ENCODE measurements around the gene ZWILCH. TPM values are rescaled to one million over a fixed set of nuclear protein-coding genes. Genes with fewer than 3 reads are reported as not detected.
A peak's percentile ranks its signal among the peaks of the same experiment; 100 is the strongest.
"Not testable (repeated sequence)": the region's sequence is repeated elsewhere in the genome, so short reads cannot be mapped to it uniquely, and the experiment has no call there.

The ZWILCH gene
- total and polyA plus RNA-seq, 5 donors = 0.95 to 3.7 (median 2.3) TPM

DNA sequence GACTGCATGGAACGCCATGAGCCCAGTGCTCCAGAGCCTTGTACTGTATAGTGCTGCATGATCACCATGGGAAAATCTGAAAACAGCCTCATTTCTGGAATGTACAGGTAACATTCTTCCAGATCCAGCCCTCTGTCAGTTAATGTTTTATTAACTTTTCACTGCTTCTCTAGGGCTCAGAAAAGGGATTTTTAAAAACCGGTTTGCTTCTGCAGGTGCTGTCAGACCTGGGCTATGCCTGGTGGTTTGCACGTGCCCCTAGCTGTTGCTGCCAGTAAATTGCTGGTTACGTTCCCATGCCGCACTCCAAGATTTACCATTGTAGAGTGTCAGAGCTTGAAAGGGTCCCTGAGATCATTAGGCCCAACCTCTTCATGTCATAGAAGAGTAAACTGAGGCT, 16.6 kb upstream of the ZWILCH start:
- intact Hi-C loops (cut with DNase I) = loop anchor here in 1 of 4 donors (5.0 kb wide), 1 partner anchor 96 kb away; no protein-coding TSS in a partner anchor
- 93% methylated on average over 5 of the region's 5 CpGs for WGBS
- Histone ChIP-seq H3K27me3 (ENCODE audit: control insufficient read depth, insufficient read depth) (no peaks in the 10 kb centered on the region), H3K4me3 (ENCODE audit: low read length) (no peak overlapping the region), H3K27ac (ENCODE audit: low read length) (no peak overlapping the region), H3K9me3 (ENCODE audit: control insufficient read depth, low read length) (no peaks in the 10 kb centered on the region), H3K4me1 (ENCODE audit: control insufficient read depth, insufficient read depth, low read length) (no peaks in the 10 kb centered on the region)
- DNase-seq = no peak
- ATAC-seq = no peak

DNA sequence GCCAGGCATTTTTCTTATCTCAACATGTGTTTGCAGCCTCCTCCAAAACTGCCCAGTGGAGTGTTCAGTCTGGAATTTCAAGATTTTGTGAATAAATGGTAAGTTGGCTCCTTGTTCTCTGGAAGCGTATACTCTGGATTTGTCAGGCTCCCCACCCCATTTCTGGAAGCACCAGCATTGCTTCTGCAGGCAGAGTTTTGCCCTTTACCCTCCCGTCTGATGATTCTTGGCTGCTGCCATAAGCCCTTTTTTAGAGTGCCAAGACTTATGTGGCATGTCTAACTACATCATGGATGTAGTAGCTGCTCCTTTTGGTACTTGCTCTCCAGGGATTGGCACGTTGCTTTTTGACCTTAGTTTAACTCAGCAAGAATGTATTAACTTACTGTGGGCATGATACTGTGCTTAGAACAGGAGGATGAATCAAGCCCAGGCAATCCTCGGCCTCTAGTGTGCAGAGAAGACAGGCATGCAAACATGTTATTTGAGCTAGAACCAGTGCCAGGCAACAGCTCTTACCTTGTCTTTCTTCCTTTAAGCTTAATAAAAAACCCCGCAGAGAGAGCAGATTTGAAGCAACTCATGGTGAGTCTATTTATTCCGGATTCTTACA, 15.8 kb upstream of the ZWILCH start:
- 64% methylated on average over 6 of the region's 6 CpGs for WGBS
- ATAC-seq (no peak), DNase-seq (no peak)
- intact Hi-C loops (cut with DNase I) = loop anchor here in 1 of 4 donors (5.0 kb wide), 1 partner anchor 97 kb away; no protein-coding TSS in a partner anchor
- Histone ChIP-seq H3K4me1 (ENCODE audit: control insufficient read depth, insufficient read depth, low read length) (no peaks in the 10 kb centered on the region), H3K9me3 (ENCODE audit: control insufficient read depth, low read length) (no peaks in the 10 kb centered on the region), H3K27me3 (ENCODE audit: control insufficient read depth, insufficient read depth) (no peaks in the 10 kb centered on the region), H3K27ac (ENCODE audit: low read length) (no peak overlapping the region), H3K4me3 (ENCODE audit: low read length) (no peak overlapping the region)

DNA sequence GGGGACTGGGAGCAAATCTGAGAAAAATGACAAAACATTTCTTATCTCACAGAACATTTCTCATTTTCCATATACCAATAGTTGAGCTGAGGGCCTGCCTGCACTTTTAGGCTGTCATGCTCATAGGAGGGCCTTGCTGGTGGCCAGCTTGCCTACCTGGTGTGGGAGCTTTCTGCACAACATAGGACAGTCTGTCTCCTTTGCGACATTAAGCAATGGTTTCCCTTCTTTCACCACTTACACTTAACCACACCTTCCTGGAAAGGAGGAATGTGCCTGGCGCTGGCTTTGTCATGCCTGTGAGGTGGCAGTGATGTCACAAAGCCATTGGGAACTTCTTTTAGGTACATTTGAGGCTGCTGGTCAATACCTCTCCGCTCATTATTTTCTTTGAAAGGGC, 13.3 kb upstream of the ZWILCH start:
- 81% methylated on average over 3 of the region's 3 CpGs for WGBS
- intact Hi-C loops (cut with DNase I) = loop anchor here in 2 of 4 donors (10.0 kb wide), 2 partner anchors 97 to 107 kb away; partner anchors contain the start of gene MAP2K1 (in 1 of the 2)
- Histone ChIP-seq H3K27ac (ENCODE audit: low read length) (no peak overlapping the region), H3K4me1 (ENCODE audit: control insufficient read depth, insufficient read depth, low read length) (peaks cover 2% of the 10 kb centered on the region), H3K4me3 (ENCODE audit: low read length) (no peak overlapping the region), H3K9me3 (ENCODE audit: control insufficient read depth, low read length) (no peaks in the 10 kb centered on the region), H3K27me3 (ENCODE audit: control insufficient read depth, insufficient read depth) (no peaks in the 10 kb centered on the region)
- no peak for DNase-seq
- ATAC-seq = peak in 1 of 2 donors; percentile 32

DNA sequence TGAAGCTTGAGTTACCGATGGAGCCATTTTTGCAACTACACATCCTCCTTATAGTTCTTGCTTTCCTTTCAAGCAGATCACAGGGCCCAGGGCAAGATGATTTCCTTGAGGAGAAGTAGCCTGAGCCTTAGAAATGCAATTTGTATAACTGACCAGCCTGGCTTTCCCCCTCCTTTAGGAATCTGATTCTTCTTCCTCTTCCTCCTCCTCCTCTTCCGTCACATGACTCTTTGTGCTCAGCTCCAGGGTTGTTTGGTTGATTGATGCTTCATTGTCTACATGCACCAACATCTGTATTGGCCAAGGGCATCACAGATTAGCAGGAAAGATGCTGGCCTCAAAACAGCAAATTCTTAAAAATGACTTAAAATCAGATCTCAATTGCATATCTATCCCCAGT, 10.9 kb upstream of the ZWILCH start:
- 77% methylated on average over 2 of the region's 2 CpGs for WGBS
- H3K4me1 ChIP-seq (ENCODE audit: control insufficient read depth, insufficient read depth, low read length) = peaks cover 3% of the 10 kb centered on the region
- ATAC-seq = no peak
- no peaks in the 10 kb centered on the region for H3K9me3 ChIP-seq (ENCODE audit: control insufficient read depth, low read length)
- H3K4me3 ChIP-seq (ENCODE audit: low read length) = no peak overlapping the region
- H3K27me3 ChIP-seq (ENCODE audit: control insufficient read depth, insufficient read depth) = no peaks in the 10 kb centered on the region
- H3K27ac ChIP-seq (ENCODE audit: low read length) = no peak overlapping the region
- intact Hi-C loops (cut with DNase I) = loop anchor here in 2 of 4 donors (10.0 kb wide), 2 partner anchors 99 to 109 kb away; partner anchors contain the start of gene MAP2K1 (in 1 of the 2)
- DNase-seq = no peak

DNA sequence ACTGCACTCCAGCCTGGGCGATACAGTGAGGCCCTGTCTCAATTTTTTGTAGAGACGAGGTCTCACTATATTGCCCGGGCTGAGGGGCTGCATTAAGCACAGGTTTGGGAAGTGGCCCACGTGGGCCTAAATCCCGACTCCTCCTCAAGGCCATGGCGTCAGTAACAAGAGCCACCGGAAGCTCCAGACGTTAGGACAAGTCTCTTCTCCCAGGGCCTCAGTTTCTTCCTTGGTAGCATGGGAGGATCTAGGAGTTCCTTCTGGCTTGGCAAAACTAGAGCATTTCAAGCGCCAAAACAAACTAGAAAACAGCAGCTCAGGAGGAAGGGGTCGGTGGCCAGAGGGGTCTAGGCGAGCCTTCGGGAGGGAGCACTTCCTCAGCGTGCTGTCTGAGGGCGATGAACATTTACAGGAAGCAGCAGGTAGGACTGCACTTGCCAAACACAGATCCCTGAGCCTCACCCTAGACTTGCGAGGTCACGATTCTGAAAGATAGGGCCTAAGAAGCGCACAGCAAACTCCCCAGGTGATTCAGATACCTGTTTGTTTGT, 8.1 kb upstream of the ZWILCH start:
- intact Hi-C loops (cut with DNase I) = loop anchor here in 2 of 4 donors (10.0 kb wide), 2 partner anchors 102 to 112 kb away; partner anchors contain the start of gene MAP2K1 (in 1 of the 2)
- ATAC-seq (peak; percentile 37 to 49), DNase-seq (no peak)
- Histone ChIP-seq H3K27me3 (ENCODE audit: control insufficient read depth, insufficient read depth) (no peaks in the 10 kb centered on the region), H3K9me3 (ENCODE audit: control insufficient read depth, low read length) (no peaks in the 10 kb centered on the region), H3K4me1 (ENCODE audit: control insufficient read depth, insufficient read depth, low read length) (peaks cover 3% of the 10 kb centered on the region), H3K27ac (ENCODE audit: low read length) (peak overlapping the region; percentile 89), H3K4me3 (ENCODE audit: low read length) (peak overlapping the region; percentile 81)
- 17% methylated on average over 17 of the region's 17 CpGs for WGBS

DNA sequence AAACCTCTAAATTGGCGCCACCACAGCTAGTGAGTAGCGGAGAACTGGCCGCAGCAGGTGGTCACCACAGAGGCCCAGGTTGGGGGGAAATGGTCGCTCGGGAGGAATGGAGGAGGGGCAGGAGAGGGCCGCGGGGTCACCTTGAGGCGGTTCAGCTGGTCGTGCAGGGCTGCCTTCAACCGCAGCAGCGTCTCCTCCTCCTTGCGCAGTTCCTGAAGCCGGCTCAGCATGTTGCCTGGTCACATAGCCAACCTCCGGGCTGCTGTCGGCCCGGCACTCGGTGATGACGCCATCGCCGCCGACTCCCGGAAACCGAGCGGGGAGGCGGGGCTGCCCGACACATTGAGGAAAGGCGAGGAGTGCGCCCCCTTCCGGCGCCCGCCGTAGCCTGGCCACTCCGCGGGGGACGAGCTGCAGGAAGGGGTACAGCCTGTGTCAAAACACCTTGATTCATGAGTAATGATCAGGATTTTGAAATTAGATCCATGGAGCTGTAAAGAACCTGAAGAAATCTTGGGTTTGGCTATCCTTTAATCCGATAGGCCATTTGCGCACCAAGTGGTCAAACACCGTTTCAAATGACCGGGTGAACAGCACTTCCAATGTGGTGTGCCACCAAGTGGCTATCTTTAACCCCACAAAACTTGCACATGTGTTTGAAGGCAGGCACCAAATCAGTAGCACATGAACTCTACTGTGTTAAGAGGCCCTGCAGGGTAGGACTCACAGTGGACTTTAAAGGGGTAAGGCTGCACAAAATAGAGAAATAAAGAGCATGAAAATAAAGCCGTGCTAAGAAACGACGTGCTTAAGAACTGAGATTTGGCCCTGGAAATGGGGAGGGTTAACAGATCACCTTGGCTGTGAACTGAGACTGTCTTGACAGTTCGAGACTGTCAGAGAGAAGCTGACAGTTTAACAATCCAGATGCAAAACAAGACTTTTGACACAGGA, 7.3 kb upstream of the ZWILCH start, which contains the start of gene SNAPC5:
Gene SNAPC5 (minus strand): TSS at position 261 of the 954 bp plus-strand sequence. CDS start 31 bp downstream, at position 230.
- peak within 1 kb of the TSS; percentile 81 for H3K4me3 ChIP-seq (ENCODE audit: low read length)
- H3K27me3 ChIP-seq (ENCODE audit: control insufficient read depth, insufficient read depth) = no peaks in the 10 kb centered on the region
- H3K27ac ChIP-seq (ENCODE audit: low read length) = peak within 1 kb of the TSS; percentile 89
- DNase-seq = peak; percentile 97 to 99 (median 98)
- WGBS = 7% methylated on average over 43 of the region's 43 CpGs
- no peaks in the 10 kb centered on the region for H3K9me3 ChIP-seq (ENCODE audit: control insufficient read depth, low read length)
- peaks cover 3% of the 10 kb centered on the region for H3K4me1 ChIP-seq (ENCODE audit: control insufficient read depth, insufficient read depth, low read length)
- ATAC-seq = peak; percentile 96
- intact Hi-C loops (cut with DNase I) = loop anchor here in 2 of 4 donors (10.0 kb wide), 2 partner anchors 103 to 113 kb away; partner anchors contain the start of gene MAP2K1 (in 1 of the 2)

DNA sequence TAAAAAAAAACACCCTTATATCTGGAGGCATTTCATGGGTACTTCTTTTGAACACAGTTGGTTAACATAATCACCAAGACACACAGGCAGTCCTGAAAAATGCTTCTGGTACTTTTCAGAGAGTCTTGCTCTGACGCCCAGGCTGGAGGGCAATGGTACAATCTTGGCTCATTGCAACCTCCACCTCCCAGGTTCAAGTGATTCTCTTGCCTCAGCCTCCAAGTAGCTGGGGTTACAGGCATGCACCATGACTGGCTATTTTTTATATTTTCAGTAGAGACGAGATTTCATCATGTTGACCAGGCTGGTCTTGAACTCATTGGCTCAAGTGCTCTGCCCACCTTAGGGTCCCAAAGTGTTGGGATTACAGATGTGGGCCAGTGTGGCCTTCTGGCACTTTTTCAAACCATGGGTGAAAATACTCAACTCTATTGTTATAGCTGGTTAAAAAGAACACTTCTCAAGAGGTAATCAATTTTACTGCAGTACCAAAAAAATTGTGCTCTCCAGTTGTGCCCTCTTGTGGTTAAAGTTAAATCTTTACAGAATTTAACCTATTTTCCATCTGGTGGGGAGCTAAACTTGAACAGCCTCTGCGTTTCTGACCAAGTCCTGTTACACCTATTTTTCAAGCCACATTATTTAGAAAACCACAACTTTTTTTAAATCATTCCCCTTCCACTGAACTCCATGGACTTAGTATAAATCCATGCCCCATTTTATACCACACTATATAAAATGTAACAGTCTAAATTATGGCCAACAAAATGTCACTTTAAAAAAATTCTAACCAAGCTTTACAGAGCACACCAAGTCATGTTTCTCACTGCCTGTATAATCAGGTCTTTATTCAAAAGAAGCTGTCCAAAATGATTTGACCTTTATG, 6.4 kb upstream of the ZWILCH start:
- WGBS = 46% methylated on average over 3 of the region's 3 CpGs

DNA sequence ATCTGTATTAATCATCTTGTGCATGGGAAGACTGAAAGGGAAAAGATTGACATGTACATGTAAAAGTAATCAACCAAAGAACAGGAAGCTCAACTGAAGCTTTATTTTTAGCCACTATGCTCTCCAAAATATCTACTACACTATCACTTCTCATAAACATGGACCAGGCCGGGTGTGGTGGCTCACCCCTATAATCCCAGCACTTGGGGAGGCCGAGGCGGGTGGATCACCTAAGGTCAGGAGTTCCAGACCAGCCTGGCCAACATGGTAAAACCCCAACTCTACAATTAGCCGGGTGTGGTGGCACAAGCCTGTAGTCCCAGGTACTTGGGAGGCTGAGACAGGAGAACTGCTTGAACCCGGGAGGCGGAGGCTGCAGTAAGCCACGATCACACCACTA, 4.8 kb upstream of the ZWILCH start:
- H3K4me1 ChIP-seq (ENCODE audit: control insufficient read depth, insufficient read depth, low read length); H3K27ac ChIP-seq (ENCODE audit: low read length); intact Hi-C loops (cut with DNase I); ATAC-seq; DNase-seq; H3K4me3 ChIP-seq (ENCODE audit: low read length); H3K27me3 ChIP-seq (ENCODE audit: control insufficient read depth, insufficient read depth); H3K9me3 ChIP-seq (ENCODE audit: control insufficient read depth, low read length): not testable (repeated sequence)
- 81% methylated on average over 7 of the region's 7 CpGs for WGBS

More for the DNA sequence above, 6.4 kb upstream of the ZWILCH start:
- H3K27me3 ChIP-seq (ENCODE audit: control insufficient read depth, insufficient read depth) = no peaks in the 10 kb centered on the region
- no peak overlapping the region for H3K27ac ChIP-seq (ENCODE audit: low read length)
- no peak for DNase-seq
- no peak for ATAC-seq
- intact Hi-C loops (cut with DNase I) = loop anchor here in 2 of 4 donors (10.0 kb wide), 2 partner anchors 104 to 114 kb away; partner anchors contain the start of gene MAP2K1 (in 1 of the 2)
- H3K4me3 ChIP-seq (ENCODE audit: low read length) = no peak overlapping the region
- H3K9me3 ChIP-seq (ENCODE audit: control insufficient read depth, low read length) = no peaks in the 10 kb centered on the region
- H3K4me1 ChIP-seq (ENCODE audit: control insufficient read depth, insufficient read depth, low read length) = peaks cover 3% of the 10 kb centered on the region

DNA sequence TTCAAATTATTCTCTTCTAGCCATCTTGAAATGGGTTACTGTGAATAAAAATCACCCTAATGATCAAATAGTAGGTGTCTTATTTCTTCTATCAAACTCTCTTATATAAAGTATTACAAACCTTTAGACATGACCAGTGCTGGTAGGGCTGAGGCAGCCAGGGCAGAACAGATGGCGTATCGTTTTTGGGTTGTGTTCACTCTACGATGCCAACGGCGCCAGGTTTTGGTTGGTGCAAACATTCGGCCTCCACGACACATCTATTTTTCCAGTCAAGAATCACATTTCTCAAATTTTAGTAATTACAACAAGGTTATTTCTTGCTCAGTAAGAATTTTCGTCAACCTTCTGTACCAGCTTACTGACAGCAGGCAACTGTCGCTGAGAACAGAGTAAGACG, 2.6 kb upstream of the ZWILCH start:
- 77% methylated on average over 10 of the region's 10 CpGs for WGBS
- no peaks in the 10 kb centered on the region for H3K9me3 ChIP-seq (ENCODE audit: control insufficient read depth, low read length)
- no peak for ATAC-seq
- H3K4me1 ChIP-seq (ENCODE audit: control insufficient read depth, insufficient read depth, low read length) = no peaks in the 10 kb centered on the region
- no peak for DNase-seq
- H3K27me3 ChIP-seq (ENCODE audit: control insufficient read depth, insufficient read depth) = no peaks in the 10 kb centered on the region
- no peak overlapping the region for H3K27ac ChIP-seq (ENCODE audit: low read length)
- intact Hi-C loops (cut with DNase I) = no loop called here
- H3K4me3 ChIP-seq (ENCODE audit: low read length) = no peak overlapping the region

Data from right cardiac atrium (tissue), 5 donors.